ENCODE measurements around the gene ANKRD23. TPM values are rescaled to one million over a fixed set of nuclear protein-coding genes. Genes with fewer than 3 reads are reported as not detected.

Gene ANKRD23
- polyA plus RNA-seq, 1 donor from 2014 or later, result 12.1 TPM

- Histone ChIP-seq H3K36me3 (ENCODE audit: insufficient read depth, low read length) (peaks cover 6% of the 10 kb centered on the region), H3K79me2 (replicated peaks; ENCODE audit: insufficient read depth, low read length) (no peaks in the 10 kb centered on the region), H3K4me2 (ENCODE audit: low read length) (no peak overlapping the region), H3K9me3 (ENCODE audit: low read length) (no peaks in the 10 kb centered on the region), H3K9me2 (ENCODE audit: insufficient read depth, low read length) (no peaks in the 10 kb centered on the region), H3K4me3 (ENCODE audit: low read length) (no peak overlapping the region), H3F3A (ENCODE audit: insufficient read depth, low read length, poor library complexity, severe bottlenecking) (no peaks in the 10 kb centered on the region), H4K20me1 (ENCODE audit: insufficient read depth) (no peaks in the 10 kb centered on the region), H3K27me3 (ENCODE audit: insufficient read depth, low read depth, low read length) (no peaks in the 10 kb centered on the region), H3K27ac (ENCODE audit: low read length) (no peak overlapping the region), H2AFZ (ENCODE audit: low read depth, low read length) (no peak overlapping the region), H3K9ac (ENCODE audit: low read length) (no peak overlapping the region)
- no peak for TF ChIP-seq EP300 (conservative IDR thresholded peaks at IDR 0.05; ENCODE audit: poor library complexity, severe bottlenecking)
- no peak for TF ChIP-seq EZH2 (IDR thresholded peaks at IDR 0.05; ENCODE audit: borderline replicate concordance, insufficient read depth, low read length, poor library complexity, severe bottlenecking)
- TF ChIP-seq CTCF (IDR thresholded peaks at IDR 0.05; ENCODE audit: poor library complexity, severe bottlenecking), result no peak
- TF ChIP-seq RAD21 (conservative IDR thresholded peaks at IDR 0.05), result no peak
- TF ChIP-seq MXI1 (conservative IDR thresholded peaks at IDR 0.05; ENCODE audit: poor library complexity, severe bottlenecking), result no peak
- TF ChIP-seq REST (IDR thresholded peaks at IDR 0.05; ENCODE audit: borderline replicate concordance), result no peak
- no peak for TF ChIP-seq POLR2AphosphoS5 (IDR thresholded peaks at IDR 0.05)
- no peak for TF ChIP-seq TAF1 (IDR thresholded peaks at IDR 0.05; ENCODE audit: low read depth)
- TF ChIP-seq SMC3 (conservative IDR thresholded peaks at IDR 0.05; ENCODE audit: poor library complexity), result no peak
Measured at GRCh38 chr2:96831679-96832078, 12.1 kb downstream of the ANKRD23 start.

- TF ChIP-seq POLR2AphosphoS5 (IDR thresholded peaks at IDR 0.05) (peak; percentile 6), CTCF (IDR thresholded peaks at IDR 0.05; ENCODE audit: poor library complexity, severe bottlenecking) (no peak), TAF1 (IDR thresholded peaks at IDR 0.05; ENCODE audit: low read depth) (no peak), EZH2 (IDR thresholded peaks at IDR 0.05; ENCODE audit: borderline replicate concordance, insufficient read depth, low read length, poor library complexity, severe bottlenecking) (no peak), REST (IDR thresholded peaks at IDR 0.05; ENCODE audit: borderline replicate concordance) (no peak), SMC3 (conservative IDR thresholded peaks at IDR 0.05; ENCODE audit: poor library complexity) (no peak), EP300 (conservative IDR thresholded peaks at IDR 0.05; ENCODE audit: poor library complexity, severe bottlenecking) (no peak), MXI1 (conservative IDR thresholded peaks at IDR 0.05; ENCODE audit: poor library complexity, severe bottlenecking) (no peak), RAD21 (conservative IDR thresholded peaks at IDR 0.05) (no peak)
- no peaks in the 10 kb centered on the region for H3K9me3 ChIP-seq (ENCODE audit: low read length)
Measured at GRCh38 chr2:96830044-96830562, 13.7 kb downstream of the ANKRD23 start.

More at GRCh38 chr2:96830044-96830562, 13.7 kb downstream of the ANKRD23 start:
- Histone ChIP-seq H3K4me2 (ENCODE audit: low read length) (no peak overlapping the region), H3K27me3 (ENCODE audit: insufficient read depth, low read depth, low read length) (no peaks in the 10 kb centered on the region), H3K79me2 (replicated peaks; ENCODE audit: insufficient read depth, low read length) (no peaks in the 10 kb centered on the region), H3F3A (ENCODE audit: insufficient read depth, low read length, poor library complexity, severe bottlenecking) (no peaks in the 10 kb centered on the region), H3K9me2 (ENCODE audit: insufficient read depth, low read length) (no peaks in the 10 kb centered on the region), H4K20me1 (ENCODE audit: insufficient read depth) (no peaks in the 10 kb centered on the region), H3K9ac (ENCODE audit: low read length) (no peak overlapping the region), H3K27ac (ENCODE audit: low read length) (no peak overlapping the region), H3K4me3 (ENCODE audit: low read length) (no peak overlapping the region), H2AFZ (ENCODE audit: low read depth, low read length) (no peak overlapping the region), H3K36me3 (ENCODE audit: insufficient read depth, low read length) (peaks cover 10% of the 10 kb centered on the region)
